BE2C (cell line): ENCODE measurements around the gene GPATCH1.

Experiments used
- DNase-seq: peaks from one replicate; pipeline ENCODE4 v3.0.0-alpha.2; 2020
- H3K27me3 ChIP-seq: fragments of 250-450 bp; sonication (Bioruptor Pico); 2 replicates; pipeline ENCODE4 v1.5.1; 2020; ENCODE audit warnings: mild to moderate bottlenecking
- H3K36me3 ChIP-seq: fragments of 250-450 bp; sonication (Bioruptor Pico); 2 replicates; pipeline ENCODE4 v1.5.1; 2020; ENCODE audit warnings: mild to moderate bottlenecking
- H3K4me1 ChIP-seq: fragments of 250-450 bp; sonication (Bioruptor Pico); 2 replicates; pipeline ENCODE4 v1.5.1; 2020
- H3K4me3 ChIP-seq: 2 replicates; pipeline ENCODE4 v1.5.1; 2011; ENCODE audit warnings: low read depth, low read length
- H3K9me3 ChIP-seq: fragments of 250-450 bp; sonication (Bioruptor Pico); 2 replicates; pipeline ENCODE4 v1.5.1; 2020
- CTCF ChIP-seq: IDR thresholded peaks from 2 replicates; pipeline ENCODE4 v1.5.1; 2012; ENCODE audit warnings: mild to moderate bottlenecking, low read depth, low read length

Gene GPATCH1

DNA sequence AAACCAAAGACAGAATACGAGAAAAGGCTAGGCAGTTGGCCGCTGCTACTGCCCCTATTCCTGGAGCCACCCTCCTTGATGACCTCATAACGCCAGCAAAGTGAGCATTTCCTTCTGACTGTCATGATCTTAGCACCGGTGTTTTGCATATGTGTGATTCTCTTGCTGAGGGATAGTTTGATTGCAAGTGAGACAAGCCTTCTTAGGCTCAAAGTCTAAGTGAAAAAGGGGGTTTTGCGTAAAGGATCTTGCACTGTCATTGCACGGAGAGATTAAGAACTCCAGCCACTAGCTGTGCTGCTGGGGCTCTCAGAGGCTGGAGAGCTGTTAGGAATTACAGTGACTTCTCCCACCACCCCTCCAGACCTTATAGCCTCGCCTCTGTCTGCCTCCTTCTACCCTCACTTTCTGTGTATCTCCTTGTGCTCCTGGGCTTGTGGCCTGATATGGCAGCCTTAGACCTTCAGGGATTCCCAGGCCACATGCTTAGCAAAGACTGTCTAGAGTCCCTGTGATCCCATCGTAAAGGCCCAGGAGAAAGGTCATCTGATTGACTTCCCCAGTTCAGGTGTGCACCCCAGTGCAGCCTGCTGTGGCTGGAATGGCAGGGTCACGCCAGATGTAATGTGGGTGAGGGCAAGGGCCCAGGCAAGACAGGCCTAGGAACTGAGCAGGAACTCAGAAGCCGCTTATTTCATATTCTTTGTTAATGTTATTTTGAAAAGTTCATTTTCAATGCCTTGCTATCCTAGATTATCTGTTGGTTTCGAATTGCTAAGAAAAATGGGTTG lies 12.6 kb downstream of the GPATCH1 start:
- no peaks in the 10 kb centered on the region for H3K4me1 ChIP-seq
- H3K27me3 ChIP-seq: no peaks in the 10 kb centered on the region
- H3K9me3 ChIP-seq: no peaks in the 10 kb centered on the region
- H3K4me3 ChIP-seq: no peak overlapping the region
- DNase-seq: no peak
- peaks cover 53% of the 10 kb centered on the region for H3K36me3 ChIP-seq
- no peak for TF ChIP-seq CTCF

- H3K36me3 ChIP-seq: peaks cover 49% of the 10 kb centered on the region
Observed at GRCh38 chr19:33094436-33095067, 13.6 kb downstream of the GPATCH1 start.

GRCh38 chr19:33096005-33096404 lies 15.0 kb downstream of the GPATCH1 start:
- no peaks in the 10 kb centered on the region for H3K27me3 ChIP-seq
- H3K36me3 ChIP-seq: peaks cover 40% of the 10 kb centered on the region
- no peak overlapping the region for H3K4me3 ChIP-seq
- no peaks in the 10 kb centered on the region for H3K4me1 ChIP-seq
- no peak for TF ChIP-seq CTCF
- no peaks in the 10 kb centered on the region for H3K9me3 ChIP-seq
- no peak for DNase-seq

More at GRCh38 chr19:33094436-33095067, 13.6 kb downstream of the GPATCH1 start:
- H3K4me1 ChIP-seq: no peaks in the 10 kb centered on the region
- DNase-seq: no peak
- H3K9me3 ChIP-seq: no peaks in the 10 kb centered on the region
- no peak for TF ChIP-seq CTCF
- H3K4me3 ChIP-seq: no peak overlapping the region
- H3K27me3 ChIP-seq: no peaks in the 10 kb centered on the region

- no peak overlapping the region for H3K4me3 ChIP-seq
- TF ChIP-seq CTCF: no peak
- DNase-seq: no peak
- no peaks in the 10 kb centered on the region for H3K4me1 ChIP-seq
- no peaks in the 10 kb centered on the region for H3K9me3 ChIP-seq
- no peaks in the 10 kb centered on the region for H3K27me3 ChIP-seq
- peaks cover 36% of the 10 kb centered on the region for H3K36me3 ChIP-seq
Observed at GRCh38 chr19:33098055-33098534, 17.1 kb downstream of the GPATCH1 start.

- no peak overlapping the region for H3K4me3 ChIP-seq
- no peak for DNase-seq
- no peaks in the 10 kb centered on the region for H3K27me3 ChIP-seq
- H3K9me3 ChIP-seq: no peaks in the 10 kb centered on the region
- H3K36me3 ChIP-seq: peaks cover 27% of the 10 kb centered on the region
- TF ChIP-seq CTCF: no peak
- no peaks in the 10 kb centered on the region for H3K4me1 ChIP-seq
Observed at GRCh38 chr19:33100894-33101644, 20.1 kb downstream of the GPATCH1 start.
